Fibroblast of upper back skin (primary cell): ENCODE data around the gene MLXIPL.
A peak's percentile ranks its signal among the peaks of the same experiment; 100 is the strongest.
"Not testable (repeated sequence)": the region's sequence is repeated elsewhere in the genome, so short reads cannot be mapped to it uniquely, and the experiment has no call there.

Experiments
- DNase-seq: peaks from one replicate; pipeline ENCODE4 v3.0.0-alpha.2; 2013

Gene MLXIPL

GRCh38 chr7:73612598-73613269, 11.6 kb downstream of the MLXIPL start:
- DNase-seq: peak; percentile 18

GRCh38 chr7:73611017-73611555, 13.2 kb downstream of the MLXIPL start:
- DNase-seq: no peak

GRCh38 chr7:73610105-73610504, 14.2 kb downstream of the MLXIPL start:
- DNase-seq: no peak

- not testable (repeated sequence) for DNase-seq
Observed at GRCh38 chr7:73607692-73607983, 16.7 kb downstream of the MLXIPL start.

GRCh38 chr7:73606801-73607691, 17.3 kb downstream of the MLXIPL start:
- DNase-seq: peak; percentile 31

- DNase-seq: no peak
Observed at GRCh38 chr7:73605601-73606220, 18.6 kb downstream of the MLXIPL start.

GRCh38 chr7:73602721-73603651, 21.3 kb downstream of the MLXIPL start:
- no peak for DNase-seq

- DNase-seq: no peak
Observed at GRCh38 chr7:73599916-73600315, 24.4 kb downstream of the MLXIPL start.

GRCh38 chr7:73599151-73599882, 25.0 kb downstream of the MLXIPL start:
- DNase-seq: no peak

GRCh38 chr7:73597978-73598782, 26.1 kb downstream of the MLXIPL start:
- no peak for DNase-seq

- DNase-seq: no peak
Observed at GRCh38 chr7:73596191-73597065, 27.9 kb downstream of the MLXIPL start.

GRCh38 chr7:73595358-73595757, 29.0 kb downstream of the MLXIPL start:
- DNase-seq: no peak

- DNase-seq: no peak
Observed at GRCh38 chr7:73593207-73594045, 30.9 kb downstream of the MLXIPL start.

- DNase-seq: no peak
Observed at GRCh38 chr7:73586911-73587310, 37.4 kb downstream of the MLXIPL start.

GRCh38 chr7:73585196-73585595, 39.1 kb downstream of the MLXIPL start:
- no peak for DNase-seq

- no peak for DNase-seq
Observed at GRCh38 chr7:73582664-73583202, 41.6 kb downstream of the MLXIPL start.

- not testable (repeated sequence) for DNase-seq
Observed at GRCh38 chr7:73581006-73581405, 43.3 kb downstream of the MLXIPL start.

- DNase-seq: peak; percentile 98
Observed at GRCh38 chr7:73578342-73579128, 45.8 kb downstream of the MLXIPL start, which contains the start of gene TBL2. TBL2 (minus strand) TSS chr7:73578579; CDS start chr7:73578549, 30 bp downstream.
